ENCODE results near the gene WBP4. TPM values are rescaled to one million over a fixed set of nuclear protein-coding genes. Genes with fewer than 3 reads are reported as not detected.

Gene WBP4
- total and polyA plus RNA-seq, 9 of the 15 experiments (the other 6 are each of a cell fraction or from before 2014, with no cell fraction given) = 5.5 to 12.2 (median 7.9) TPM

DNA sequence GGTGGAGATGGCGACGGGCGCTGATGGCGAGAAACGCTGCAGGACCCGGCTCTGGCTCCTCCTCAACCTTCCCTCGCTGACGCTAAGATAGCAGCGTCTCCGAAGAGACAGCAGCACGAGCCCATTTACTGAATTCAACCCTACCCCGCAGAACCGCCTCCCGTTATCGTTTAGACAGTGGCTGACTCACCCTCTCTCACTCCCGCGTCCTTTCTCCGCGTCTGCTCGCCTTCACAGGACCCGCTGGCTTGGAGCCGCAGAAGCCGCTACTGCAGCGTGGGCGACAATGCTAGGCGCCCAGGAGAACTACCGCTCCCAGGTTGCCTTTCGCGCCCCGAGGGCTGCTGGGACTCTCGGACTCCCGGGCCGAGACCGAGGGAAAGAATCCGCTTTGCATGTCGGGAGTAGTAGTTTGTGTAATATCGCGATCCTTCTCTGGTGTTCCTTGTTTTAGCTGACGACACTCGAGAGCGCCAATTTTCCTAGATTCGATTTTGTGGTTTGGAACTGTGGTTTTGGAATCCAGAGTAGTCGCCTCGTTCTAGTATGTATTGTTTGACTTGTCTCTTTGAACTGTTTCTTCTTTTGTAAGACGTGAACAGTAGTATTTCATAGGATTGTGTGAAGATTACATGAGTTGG, 71.3 kb downstream of the WBP4 start, which contains the start of gene KBTBD6 (continued):
- TF ChIP-seq, protein P1, sequence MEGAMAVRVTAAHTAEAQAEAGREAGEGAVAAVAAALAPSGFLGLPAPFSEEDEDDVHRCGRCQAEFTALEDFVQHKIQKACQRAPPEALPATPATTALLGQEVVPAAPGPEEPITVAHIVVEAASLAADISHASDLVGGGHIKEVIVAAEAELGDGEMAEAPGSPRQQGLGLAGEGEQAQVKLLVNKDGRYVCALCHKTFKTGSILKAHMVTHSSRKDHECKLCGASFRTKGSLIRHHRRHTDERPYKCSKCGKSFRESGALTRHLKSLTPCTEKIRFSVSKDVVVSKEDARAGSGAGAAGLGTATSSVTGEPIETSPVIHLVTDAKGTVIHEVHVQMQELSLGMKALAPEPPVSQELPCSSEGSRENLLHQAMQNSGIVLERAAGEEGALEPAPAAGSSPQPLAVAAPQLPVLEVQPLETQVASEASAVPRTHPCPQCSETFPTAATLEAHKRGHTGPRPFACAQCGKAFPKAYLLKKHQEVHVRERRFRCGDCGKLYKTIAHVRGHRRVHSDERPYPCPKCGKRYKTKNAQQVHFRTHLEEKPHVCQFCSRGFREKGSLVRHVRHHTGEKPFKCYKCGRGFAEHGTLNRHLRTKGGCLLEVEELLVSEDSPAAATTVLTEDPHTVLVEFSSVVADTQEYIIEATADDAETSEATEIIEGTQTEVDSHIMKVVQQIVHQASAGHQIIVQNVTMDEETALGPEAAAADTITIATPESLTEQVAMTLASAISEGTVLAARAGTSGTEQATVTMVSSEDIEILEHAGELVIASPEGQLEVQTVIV (CRISPR knock-in tag; IDR thresholded peaks at IDR 0.05; ENCODE audit: borderline replicate concordance) = no peak
- TF ChIP-seq GABPA (tag; conservative IDR thresholded peaks at IDR 0.05; ENCODE audit: low read depth) (peak; percentile 60), EP300 (IDR thresholded peaks at IDR 0.05; ENCODE audit: low read length) (0 out of 2 replicates have a peak, but pooled peaks have one; percentile 15), SMAD3 (CRISPR knock-in tag; conservative IDR thresholded peaks at IDR 0.05) (no peak), TGIF2 (CRISPR knock-in tag; IDR thresholded peaks at IDR 0.05) (no peak), RAD51 (IDR thresholded peaks at IDR 0.05; ENCODE audit: borderline replicate concordance, low read depth) (no peak), RB1 (IDR thresholded peaks at IDR 0.05; ENCODE audit: low read depth) (peak; percentile 32; the same call in 1 of the 2 replicates), POLR2H (tag; IDR thresholded peaks at IDR 0.05; ENCODE audit: low read depth) (peak; percentile 78), ARID2 (IDR thresholded peaks at IDR 0.05) (no peak), CREB1 (IDR thresholded peaks at IDR 0.05) (peak; percentile 93), CREB1 (CRISPR knock-in tag; IDR thresholded peaks at IDR 0.05) (peak; percentile 93), RCOR1 (IDR thresholded peaks at IDR 0.05; ENCODE audit: borderline replicate concordance in 1 of 2, low read depth in 2 of 2, low read length in 2 of 2) (0 out of 4 replicates have a peak, but pooled peaks of 1 of the 2 experiments have one; percentile 4), NELFE (IDR thresholded peaks at IDR 0.05; ENCODE audit: insufficient read depth, insufficient read length) (no peak), BACH1 (tag; IDR thresholded peaks at IDR 0.05) (peak; percentile 84; the same call in 1 of the 2 replicates), ZNF143 (CRISPR knock-in tag; IDR thresholded peaks at IDR 0.05) (peak; percentile 97), CREM (IDR thresholded peaks at IDR 0.05; ENCODE audit: low read depth) (peak; percentile 96), ARHGAP35 (IDR thresholded peaks at IDR 0.05; ENCODE audit: partially characterized antibody) (peak; percentile 84), KLF13 (tag; IDR thresholded peaks at IDR 0.05; ENCODE audit: borderline replicate concordance, low read depth) (no peak), CEBPG (CRISPR knock-in tag; IDR thresholded peaks at IDR 0.05) (no peak), CEBPG (tag; conservative IDR thresholded peaks at IDR 0.05 in 1 of 2, IDR thresholded peaks at IDR 0.05 in 1 of 2) (peak in 1 of 2 experiments; percentile 60; a peak in 1 of 4 replicates), ARID1B (IDR thresholded peaks at IDR 0.05) (peak; percentile 74)
- TF ChIP-seq, protein P2, sequence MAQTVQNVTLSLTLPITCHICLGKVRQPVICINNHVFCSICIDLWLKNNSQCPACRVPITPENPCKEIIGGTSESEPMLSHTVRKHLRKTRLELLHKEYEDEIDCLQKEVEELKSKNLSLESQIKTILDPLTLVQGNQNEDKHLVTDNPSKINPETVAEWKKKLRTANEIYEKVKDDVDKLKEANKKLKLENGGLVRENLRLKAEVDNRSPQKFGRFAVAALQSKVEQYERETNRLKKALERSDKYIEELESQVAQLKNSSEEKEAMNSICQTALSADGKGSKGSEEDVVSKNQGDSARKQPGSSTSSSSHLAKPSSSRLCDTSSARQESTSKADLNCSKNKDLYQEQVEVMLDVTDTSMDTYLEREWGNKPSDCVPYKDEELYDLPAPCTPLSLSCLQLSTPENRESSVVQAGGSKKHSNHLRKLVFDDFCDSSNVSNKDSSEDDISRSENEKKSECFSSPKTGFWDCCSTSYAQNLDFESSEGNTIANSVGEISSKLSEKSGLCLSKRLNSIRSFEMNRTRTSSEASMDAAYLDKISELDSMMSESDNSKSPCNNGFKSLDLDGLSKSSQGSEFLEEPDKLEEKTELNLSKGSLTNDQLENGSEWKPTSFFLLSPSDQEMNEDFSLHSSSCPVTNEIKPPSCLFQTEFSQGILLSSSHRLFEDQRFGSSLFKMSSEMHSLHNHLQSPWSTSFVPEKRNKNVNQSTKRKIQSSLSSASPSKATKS (CRISPR knock-in tag; IDR thresholded peaks at IDR 0.05) = no peak
- TF ChIP-seq, protein P3, sequence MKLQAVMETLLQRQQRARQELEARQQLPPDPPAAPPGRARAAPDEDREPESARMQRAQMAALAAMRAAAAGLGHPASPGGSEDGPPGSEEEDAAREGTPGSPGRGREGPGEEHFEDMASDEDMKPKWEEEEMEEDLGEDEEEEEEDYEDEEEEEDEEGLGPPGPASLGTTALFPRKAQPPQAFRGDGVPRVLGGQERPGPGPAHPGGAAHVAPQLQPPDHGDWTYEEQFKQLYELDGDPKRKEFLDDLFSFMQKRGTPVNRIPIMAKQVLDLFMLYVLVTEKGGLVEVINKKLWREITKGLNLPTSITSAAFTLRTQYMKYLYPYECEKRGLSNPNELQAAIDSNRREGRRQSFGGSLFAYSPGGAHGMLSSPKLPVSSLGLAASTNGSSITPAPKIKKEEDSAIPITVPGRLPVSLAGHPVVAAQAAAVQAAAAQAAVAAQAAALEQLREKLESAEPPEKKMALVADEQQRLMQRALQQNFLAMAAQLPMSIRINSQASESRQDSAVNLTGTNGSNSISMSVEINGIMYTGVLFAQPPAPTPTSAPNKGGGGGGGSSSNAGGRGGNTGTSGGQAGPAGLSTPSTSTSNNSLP (IDR thresholded peaks at IDR 0.05; ENCODE audit: borderline replicate concordance, low read depth, low read length) = 0 out of 2 replicates have a peak, but pooled peaks have one; percentile 20

Data from K562 (cell line).